OCI-LY3 (cell line): ENCODE results near the gene IFNAR1.

Experiments used
- H2AFZ ChIP-seq: fragments of 200-600, 300-600 bp; shearing (Covaris generic); 2 replicates; pipeline ENCODE4 v1.6.0; 2014; ENCODE audit warnings: antibody characterized with exemption, low read depth, low read length
- H3K27ac ChIP-seq: fragments of 200-600, 300-600 bp; sonication (generic); 2 replicates; pipeline ENCODE4 v1.5.1; 2014; ENCODE audit warnings: mild to moderate bottlenecking, low read length, moderate library complexity, mixed read lengths
- H3K27me3 ChIP-seq: fragments of 200-600, 300-600 bp; sonication (generic); 2 replicates; pipeline ENCODE4 v1.6.1; 2014; ENCODE audit warnings: low read depth, low read length, mixed read lengths
- H3K36me3 ChIP-seq: fragments of 200-600, 300-600 bp; sonication (generic); replicated peaks from 2 replicates; pipeline ENCODE3; 2014; ENCODE audit warnings: low read depth, low read length, mixed read lengths
- H3K4me1 ChIP-seq: fragments of 300-600, 200-600 bp; sonication (generic); 2 replicates; pipeline ENCODE4 v1.6.1; 2014; ENCODE audit warnings: low read length, mixed read lengths
- H3K4me2 ChIP-seq: fragments of 200-600, 300-600 bp; sonication (generic); 2 replicates; pipeline ENCODE4 v1.6.1; 2014; ENCODE audit warnings: low read length, mixed read lengths
- H3K4me3 ChIP-seq: fragments of 300-600, 200-600 bp; sonication (generic); 2 replicates; pipeline ENCODE4 v1.5.1; 2014; ENCODE audit warnings: antibody characterized with exemption, mild to moderate bottlenecking, low read length, moderate library complexity
- H3K79me2 ChIP-seq: fragments of 300-600, 200-600 bp; shearing (Covaris generic); 2 replicates; pipeline ENCODE4 v1.6.1; 2014; ENCODE audit warnings: mild to moderate bottlenecking, low read length, mixed read lengths
- H3K9ac ChIP-seq: fragments of 300-600, 200-600 bp; shearing (Covaris generic); 2 replicates; pipeline ENCODE4 v1.6.0; 2014; ENCODE audit warnings: mild to moderate bottlenecking, low read length, moderate library complexity
- H3K9me3 ChIP-seq: fragments of 200-600, 300-600 bp; shearing (Covaris generic); 2 replicates; pipeline ENCODE4 v1.6.1; 2014; ENCODE audit warnings: low read length, mixed read lengths; ENCODE audit not compliant: insufficient read depth
- H4K20me1 ChIP-seq: fragments of 200-600, 300-600 bp; sonication (generic); 2 replicates; pipeline ENCODE4 v1.6.1; 2016; ENCODE audit warnings: low read length, mixed read lengths; ENCODE audit not compliant: insufficient read depth
- EZH2phosphoT487 ChIP-seq: fragments of 200-600 bp; shearing (Covaris generic); IDR thresholded peaks from 2 replicates; pipeline ENCODE4 v1.6.1; 2018; ENCODE audit warnings: antibody characterized with exemption, mixed run types, low read depth
- TF ChIP-seq, protein P1 (sequence below): fragments of 200-600, 300-600 bp; sonication (generic); IDR thresholded peaks from 2 replicates; pipeline ENCODE4 v1.5.1; 2014; ENCODE audit warnings: antibody characterized with exemption, low read length, low read depth

Gene IFNAR1

DNA sequence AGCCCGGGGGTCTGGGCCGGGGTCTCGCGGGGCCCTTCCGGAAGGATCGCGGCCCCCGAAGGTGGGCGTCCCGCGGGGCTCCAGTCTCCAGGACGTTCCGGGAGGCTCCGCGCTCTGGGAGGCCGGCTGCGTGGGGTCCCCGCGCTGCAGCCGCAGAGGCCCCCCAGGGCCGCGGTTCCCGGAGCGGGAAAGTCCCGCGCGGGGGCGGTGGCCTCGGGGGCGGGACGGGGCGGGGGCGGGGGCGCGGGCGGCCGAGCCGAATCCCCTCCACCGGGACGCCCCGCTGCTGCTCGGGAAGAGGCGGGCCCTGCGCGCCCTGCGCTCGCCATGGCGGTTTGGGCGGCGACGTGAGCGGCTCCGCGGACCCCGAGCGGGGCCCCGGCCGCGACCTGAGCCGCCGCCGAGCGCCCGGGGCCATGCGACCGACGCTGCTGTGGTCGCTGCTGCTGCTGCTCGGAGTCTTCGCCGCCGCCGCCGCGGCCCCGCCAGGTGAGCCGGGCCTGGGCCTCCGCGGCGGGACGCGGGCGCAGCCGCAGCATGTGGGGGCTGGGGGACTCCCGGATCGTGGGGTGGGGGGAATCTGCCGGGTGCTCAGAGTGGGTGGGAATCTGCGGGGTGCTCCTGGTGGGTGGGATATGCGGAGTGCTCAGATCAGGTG is 78.5 kb downstream of the IFNAR1 start, which contains the start of gene IFNGR2:
IFNGR2 (plus strand) TSS at position 286 of the 658 bp plus-strand sequence; CDS start at position 417, 131 bp downstream.
- Histone ChIP-seq H4K20me1 (peaks cover 30% of the 10 kb centered on the region), H3K27ac (peak within 1 kb of the TSS; percentile 59), H3K4me2 (peak within 1 kb of the TSS; percentile 72), H3K4me1 (peaks cover 24% of the 10 kb centered on the region), H3K9me3 (no peaks in the 10 kb centered on the region), H3K27me3 (no peaks in the 10 kb centered on the region), H2AFZ (peak within 1 kb of the TSS; percentile 49; the same call in 1 of the 2 replicates), H3K9ac (peak within 1 kb of the TSS; percentile 95), H3K36me3 (peaks cover 12% of the 10 kb centered on the region), H3K4me3 (peak within 1 kb of the TSS; percentile 88), H3K79me2 (peaks cover 49% of the 10 kb centered on the region)
- no peak for TF ChIP-seq EZH2phosphoT487
- TF ChIP-seq, protein P1, sequence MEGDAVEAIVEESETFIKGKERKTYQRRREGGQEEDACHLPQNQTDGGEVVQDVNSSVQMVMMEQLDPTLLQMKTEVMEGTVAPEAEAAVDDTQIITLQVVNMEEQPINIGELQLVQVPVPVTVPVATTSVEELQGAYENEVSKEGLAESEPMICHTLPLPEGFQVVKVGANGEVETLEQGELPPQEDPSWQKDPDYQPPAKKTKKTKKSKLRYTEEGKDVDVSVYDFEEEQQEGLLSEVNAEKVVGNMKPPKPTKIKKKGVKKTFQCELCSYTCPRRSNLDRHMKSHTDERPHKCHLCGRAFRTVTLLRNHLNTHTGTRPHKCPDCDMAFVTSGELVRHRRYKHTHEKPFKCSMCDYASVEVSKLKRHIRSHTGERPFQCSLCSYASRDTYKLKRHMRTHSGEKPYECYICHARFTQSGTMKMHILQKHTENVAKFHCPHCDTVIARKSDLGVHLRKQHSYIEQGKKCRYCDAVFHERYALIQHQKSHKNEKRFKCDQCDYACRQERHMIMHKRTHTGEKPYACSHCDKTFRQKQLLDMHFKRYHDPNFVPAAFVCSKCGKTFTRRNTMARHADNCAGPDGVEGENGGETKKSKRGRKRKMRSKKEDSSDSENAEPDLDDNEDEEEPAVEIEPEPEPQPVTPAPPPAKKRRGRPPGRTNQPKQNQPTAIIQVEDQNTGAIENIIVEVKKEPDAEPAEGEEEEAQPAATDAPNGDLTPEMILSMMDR: no peak

DNA sequence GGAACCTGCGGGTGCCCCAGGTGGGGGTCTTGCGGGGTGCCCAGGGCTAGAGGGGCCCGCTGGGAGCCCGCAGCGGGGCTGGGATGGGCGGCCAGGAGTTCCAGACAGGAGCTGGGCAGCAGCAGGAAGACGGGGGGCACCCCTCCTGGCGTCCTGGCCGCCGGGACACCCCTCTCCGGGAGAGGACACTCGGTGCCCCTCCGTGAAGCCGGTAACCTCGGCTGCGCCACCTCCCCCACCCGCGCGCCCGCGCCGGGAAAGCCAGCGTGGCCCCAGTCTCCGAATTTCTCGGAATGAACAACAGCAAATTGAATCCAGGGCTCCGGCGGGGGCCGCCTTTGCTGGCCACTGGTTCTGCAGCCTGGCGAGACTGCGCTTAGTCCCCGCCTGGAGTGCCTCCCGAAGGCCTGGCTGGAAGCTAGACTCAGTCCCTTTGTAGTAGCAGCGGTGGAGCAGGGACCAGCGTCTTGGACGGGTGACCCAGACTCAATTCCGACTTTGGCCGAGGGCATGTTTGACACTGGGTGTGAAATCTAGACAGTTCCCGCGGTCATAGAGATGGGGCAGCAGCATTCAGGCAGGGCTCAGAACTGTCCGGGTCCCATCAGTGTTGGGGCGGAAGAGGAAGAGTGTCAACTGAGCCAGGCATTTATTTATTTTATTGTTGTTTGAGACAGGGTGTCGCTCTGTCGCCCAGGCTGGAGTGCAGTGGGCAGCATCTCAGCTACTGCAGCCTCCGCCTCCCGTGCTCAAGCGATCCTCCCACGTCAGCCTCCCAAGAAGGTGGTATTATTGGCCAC is 79.2 kb downstream of the IFNAR1 start:
- Histone ChIP-seq H3K27ac (peak overlapping the region; percentile 59), H3K36me3 (peaks cover 12% of the 10 kb centered on the region), H4K20me1 (peaks cover 34% of the 10 kb centered on the region), H3K4me2 (peak overlapping the region; percentile 72), H3K79me2 (peaks cover 56% of the 10 kb centered on the region), H2AFZ (no peak overlapping the region), H3K9me3 (no peaks in the 10 kb centered on the region), H3K27me3 (no peaks in the 10 kb centered on the region), H3K9ac (peak overlapping the region; percentile 95), H3K4me3 (peak overlapping the region; percentile 88), H3K4me1 (peaks cover 24% of the 10 kb centered on the region)
- TF ChIP-seq, protein P1: no peak
- TF ChIP-seq EZH2phosphoT487: no peak

DNA sequence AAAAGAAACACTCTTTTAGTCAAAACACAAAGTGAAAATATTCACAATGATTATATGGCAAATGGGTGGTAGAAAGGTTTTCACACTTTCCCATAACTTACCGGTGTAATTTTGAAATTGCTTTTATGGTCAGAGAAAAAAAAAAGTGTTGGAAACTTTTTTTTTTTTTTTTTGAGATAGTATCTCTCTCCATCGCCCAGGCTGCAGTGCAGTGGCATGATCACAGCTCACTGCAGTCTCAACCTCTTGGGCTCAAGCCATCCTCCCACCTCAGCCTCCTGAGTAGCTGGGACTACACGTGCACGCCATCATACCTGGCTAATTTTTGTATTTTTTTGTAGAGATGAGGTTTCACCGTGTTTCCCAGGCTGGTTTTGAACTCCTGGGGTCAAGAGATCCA is 81.7 kb downstream of the IFNAR1 start:
- H3K27ac ChIP-seq: no peak overlapping the region
- H3K36me3 ChIP-seq: peaks cover 18% of the 10 kb centered on the region
- no peak overlapping the region for H3K4me3 ChIP-seq
- H3K27me3 ChIP-seq: no peaks in the 10 kb centered on the region
- no peak overlapping the region for H2AFZ ChIP-seq
- no peak overlapping the region for H3K4me2 ChIP-seq
- no peak overlapping the region for H3K9ac ChIP-seq
- H3K79me2 ChIP-seq: peaks cover 80% of the 10 kb centered on the region
- peaks cover 17% of the 10 kb centered on the region for H3K4me1 ChIP-seq
- H3K9me3 ChIP-seq: no peaks in the 10 kb centered on the region
- TF ChIP-seq, protein P1: no peak
- TF ChIP-seq EZH2phosphoT487: no peak
- H4K20me1 ChIP-seq: peaks cover 50% of the 10 kb centered on the region
